ENCODE results near the gene RGS6.

The RGS6 gene

DNA sequence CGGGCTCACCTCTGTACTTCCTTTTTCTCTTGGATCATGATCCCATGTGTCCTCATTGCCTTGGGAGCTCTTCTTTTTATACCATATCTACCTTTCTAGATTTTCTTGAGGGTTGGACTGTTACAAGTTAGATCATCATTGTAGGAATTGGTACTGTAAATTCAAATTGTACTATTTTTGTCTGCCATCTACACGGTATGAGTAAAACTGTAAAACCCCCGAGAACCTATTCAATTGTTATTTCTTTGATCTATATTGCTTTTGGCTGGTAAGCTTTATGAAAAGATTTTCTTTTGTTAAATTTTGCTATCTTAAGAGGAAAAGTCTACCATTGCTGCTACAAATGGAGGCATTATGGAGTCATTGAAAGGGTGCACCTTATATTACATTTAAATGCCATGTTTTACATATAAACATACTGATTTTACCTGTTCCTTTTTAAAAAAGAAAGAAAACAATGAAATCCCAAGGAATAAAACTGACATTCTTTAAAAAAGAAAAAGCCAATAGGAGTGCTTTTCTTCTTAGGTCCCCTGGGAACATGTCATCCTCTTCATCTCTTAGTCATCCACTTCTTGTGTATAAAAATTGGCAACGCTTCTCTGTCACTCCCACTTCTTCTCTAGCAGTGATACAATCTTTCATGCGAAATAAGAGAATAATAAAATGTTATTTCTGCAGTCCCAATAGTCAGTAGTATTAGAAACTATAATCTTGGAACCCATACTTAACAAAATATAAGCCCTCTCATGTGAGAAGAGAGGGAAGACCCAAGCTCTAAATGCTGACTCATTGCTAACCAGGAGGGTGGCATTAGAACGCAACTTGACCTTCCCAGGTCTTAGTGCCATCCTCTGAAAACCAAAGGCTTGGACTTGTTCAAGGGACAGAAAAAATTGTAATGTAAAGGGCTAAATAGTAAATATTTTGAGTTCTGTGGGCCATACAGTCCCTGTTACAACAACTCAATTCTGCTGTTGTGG is 20.4 kb downstream of the RGS6 start:
- no peak for DNase-seq

DNA sequence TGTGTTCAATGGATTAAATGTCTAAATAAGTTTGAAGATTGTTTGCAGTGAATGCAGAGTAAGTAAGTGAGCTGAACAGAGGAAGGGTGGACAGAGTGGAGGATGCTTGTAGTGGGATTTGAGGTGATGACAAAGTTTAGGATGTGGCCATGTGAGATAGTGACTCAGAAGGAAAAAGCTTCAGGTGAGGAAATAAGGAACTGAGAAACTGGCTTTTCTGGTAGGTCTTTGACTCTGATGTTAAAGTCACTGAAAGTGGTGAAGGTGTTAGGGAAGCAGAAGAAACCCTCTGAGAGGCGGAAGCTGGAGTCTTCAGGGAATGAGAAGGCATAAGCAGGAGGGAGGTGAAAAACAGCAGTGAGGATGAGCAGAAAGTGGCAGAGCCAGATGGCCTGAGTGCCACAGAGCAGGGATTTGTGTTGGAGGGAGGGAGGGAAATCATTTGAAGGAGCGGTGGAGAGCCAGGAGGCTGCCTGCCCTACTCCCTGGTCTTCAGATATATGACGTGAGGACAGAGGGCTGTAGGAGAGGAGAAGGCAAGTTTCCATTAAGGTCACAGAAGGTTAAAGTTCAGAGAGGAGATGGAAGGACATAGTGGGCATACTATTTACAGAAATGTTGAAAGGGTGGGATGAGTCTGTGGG is 24.8 kb downstream of the RGS6 start:
- DNase-seq: no peak

- no peak for DNase-seq
These were observed 26.8 kb downstream of the RGS6 start for GRCh38 chr14:71959055-71959454.

DNA sequence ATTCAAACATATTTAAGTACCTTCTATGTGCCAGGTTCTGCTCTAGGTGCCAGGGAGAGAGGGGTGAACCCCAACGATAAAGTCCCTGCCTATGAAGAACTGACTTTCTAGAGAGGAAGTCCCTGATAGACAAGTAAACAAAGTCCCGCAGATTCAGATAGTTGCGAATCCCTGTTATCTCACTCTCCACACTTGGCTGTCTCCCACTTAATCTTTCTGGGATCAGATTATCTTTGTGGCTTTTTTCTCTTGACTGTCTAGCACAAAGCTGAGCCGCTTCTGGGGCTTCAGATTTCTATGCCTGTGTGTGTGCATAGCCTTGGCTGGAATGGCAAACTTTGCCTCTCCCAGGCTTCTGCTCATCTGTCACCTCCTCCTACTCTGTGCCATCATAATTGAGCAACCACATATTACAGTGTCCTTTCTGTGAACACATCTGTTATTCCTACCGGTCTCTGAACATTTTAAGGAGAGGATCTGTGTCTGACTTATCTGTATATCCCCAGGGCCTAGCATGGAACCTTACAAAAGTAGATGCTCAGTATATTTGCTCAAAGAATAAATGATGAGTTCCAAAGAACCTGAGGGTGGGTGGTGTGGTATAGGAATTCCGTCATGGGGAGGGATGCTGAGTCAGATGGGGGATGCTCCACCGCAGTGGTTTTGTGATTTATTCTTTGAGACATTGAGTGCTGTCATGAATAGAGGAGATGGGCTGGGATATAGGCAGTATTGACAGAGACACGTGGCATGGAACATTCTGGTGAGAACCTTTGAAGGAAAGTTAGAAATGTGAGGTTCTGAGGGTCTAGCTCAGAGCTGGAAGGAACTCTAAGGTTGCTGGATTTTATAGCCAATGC is 28.5 kb downstream of the RGS6 start:
- no peak for DNase-seq

DNA sequence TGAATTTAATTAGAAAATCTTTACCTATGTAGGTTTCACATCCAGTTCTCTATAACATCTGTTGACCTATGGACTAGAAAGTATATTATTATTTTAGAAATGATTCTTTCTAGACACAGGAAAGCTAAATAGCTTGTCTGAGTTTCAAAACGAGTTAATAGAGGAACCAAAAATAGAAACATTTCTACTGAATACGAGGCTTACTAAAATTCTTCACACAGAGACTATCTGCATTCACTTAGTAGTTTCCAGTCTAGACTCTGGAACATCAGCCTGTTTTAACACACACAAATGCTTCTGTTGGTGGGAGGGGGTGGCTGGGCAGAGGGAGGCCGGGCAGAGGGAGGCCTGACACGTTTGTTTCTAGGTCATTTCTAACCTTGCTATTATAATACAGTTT is 29.7 kb downstream of the RGS6 start:
- no peak for DNase-seq

DNA sequence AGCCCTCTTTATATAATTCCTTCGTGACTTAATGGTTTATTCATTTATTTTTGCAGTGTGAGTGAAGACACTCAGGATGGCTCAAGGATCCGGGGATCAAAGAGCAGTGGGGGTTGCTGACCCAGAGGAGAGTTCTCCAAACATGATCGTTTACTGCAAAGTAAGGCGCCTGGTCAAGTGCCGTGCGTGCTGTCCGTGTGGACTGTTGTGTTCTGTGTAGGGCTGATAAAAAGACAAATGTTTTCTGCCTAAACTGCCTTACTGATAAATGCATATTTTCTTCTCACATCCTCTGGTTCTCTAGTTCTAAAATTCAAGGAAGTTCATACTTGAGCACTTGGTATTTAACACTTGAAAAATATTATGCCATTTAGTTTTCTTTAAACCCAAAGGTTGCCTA is 32.5 kb downstream of the RGS6 start:
- DNase-seq: no peak

- no peak for DNase-seq
These were observed 34.3 kb downstream of the RGS6 start for GRCh38 chr14:71966528-71966927.

- DNase-seq: no peak
These were observed 35.5 kb downstream of the RGS6 start for GRCh38 chr14:71967704-71968103.

GRCh38 chr14:71970272-71970671 is 38.0 kb downstream of the RGS6 start:
- DNase-seq: no peak

- DNase-seq: no peak
These were observed 53.4 kb downstream of the RGS6 start for GRCh38 chr14:71985538-71986189.

GRCh38 chr14:71988476-71988875 is 56.2 kb downstream of the RGS6 start:
- no peak for DNase-seq

GRCh38 chr14:71988939-71989338 is 56.7 kb downstream of the RGS6 start:
- no peak for DNase-seq

DNA sequence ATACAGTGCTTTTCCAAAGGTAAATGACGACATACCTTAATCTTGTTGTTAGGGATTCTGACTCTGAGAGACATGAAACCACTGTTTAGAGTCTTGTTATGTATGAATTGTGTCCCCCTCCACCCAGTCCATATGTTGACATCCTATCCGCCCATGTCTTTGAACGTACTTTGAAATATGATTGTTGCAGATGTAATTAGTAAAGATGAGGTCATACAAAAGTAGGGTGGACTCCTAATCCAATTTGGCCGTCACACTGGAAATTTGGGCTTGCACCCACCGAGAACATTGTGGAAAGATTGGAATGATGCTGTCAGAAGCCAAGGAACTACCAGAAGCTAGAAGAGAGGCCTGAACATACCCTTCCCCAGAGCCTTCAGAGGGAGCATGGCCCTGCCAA is 62.2 kb downstream of the RGS6 start:
- DNase-seq: no peak

DNA sequence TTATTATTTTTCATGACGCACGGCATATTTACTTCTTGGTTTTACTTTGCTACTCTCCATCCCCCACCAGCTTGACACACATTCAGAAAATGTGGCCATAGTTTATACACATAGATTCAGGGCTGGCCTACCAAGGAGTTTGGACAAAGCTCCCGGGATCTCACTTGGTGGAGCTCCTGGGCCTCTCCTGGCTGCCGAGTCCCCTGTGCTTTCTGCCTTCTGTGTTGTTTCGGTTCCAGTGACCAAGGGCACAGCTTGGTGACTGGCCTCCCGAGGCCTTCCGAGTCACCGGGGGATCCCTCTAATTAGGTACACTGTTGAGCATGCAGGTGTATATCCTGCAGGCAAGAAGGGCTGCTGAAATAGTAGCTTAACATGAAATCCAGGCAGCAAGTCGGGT is 63.5 kb downstream of the RGS6 start:
- no peak for DNase-seq

DNA sequence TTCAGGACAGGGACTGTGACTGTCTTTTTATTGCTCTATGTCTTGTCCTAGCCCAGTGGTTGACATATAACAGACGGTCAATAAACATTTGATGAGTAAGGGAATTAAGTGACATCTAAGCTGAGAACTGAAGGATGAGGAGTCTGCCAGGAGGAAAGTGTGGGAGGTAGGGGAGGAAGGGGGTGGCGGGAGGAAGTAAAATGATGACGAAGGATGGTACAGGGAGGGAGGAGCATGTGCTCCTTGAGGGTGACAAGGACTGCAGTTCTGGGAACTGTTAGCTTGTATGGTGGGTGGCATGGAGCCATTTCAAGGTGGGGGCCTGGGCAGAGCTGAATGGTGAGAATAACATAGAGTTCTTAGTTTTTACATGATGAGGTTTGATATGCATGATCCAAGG is 64.4 kb downstream of the RGS6 start:
- DNase-seq: no peak

GRCh38 chr14:72000907-72001306 is 68.7 kb downstream of the RGS6 start:
- no peak for DNase-seq

DNA sequence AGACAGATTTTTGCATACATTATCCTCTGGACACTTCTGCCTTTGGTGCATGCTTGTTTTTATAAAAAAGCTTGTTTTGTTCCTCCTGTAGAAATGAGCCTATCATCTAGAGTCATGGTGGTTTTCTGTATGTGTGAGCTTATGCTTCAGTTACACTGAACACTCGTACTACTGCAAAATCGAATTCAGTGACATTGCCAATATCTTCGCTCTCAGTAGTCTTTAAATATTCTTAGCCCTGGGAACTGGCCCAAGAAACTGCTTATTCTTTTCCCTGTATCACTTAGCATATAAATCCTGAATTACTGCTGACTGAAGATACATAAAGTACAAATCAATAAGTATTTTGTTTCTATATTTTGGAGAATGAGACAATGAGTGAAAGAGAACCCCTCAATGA is 70.5 kb downstream of the RGS6 start:
- no peak for DNase-seq

- no peak for DNase-seq
These were observed 76.4 kb downstream of the RGS6 start for GRCh38 chr14:72008666-72009065.

DNA sequence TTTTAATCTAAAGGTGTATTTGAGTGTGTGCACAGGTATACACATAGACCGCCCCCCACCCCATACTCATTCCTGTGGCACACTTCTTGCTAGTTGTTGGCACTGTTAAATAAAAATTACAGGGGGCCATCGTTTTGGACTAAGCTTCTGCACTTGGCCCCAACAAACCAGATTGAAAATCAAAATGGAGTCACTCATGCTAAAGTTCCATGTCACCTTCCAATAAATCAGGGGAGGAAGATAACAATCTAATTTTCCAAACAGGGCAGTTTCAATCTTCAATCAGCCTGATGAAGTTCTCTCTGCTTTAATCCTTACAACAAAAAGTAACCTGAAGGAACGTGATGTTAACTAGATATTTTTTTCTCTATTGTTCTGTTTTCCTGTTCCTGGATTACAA is 78.2 kb downstream of the RGS6 start:
- no peak for DNase-seq

DNA sequence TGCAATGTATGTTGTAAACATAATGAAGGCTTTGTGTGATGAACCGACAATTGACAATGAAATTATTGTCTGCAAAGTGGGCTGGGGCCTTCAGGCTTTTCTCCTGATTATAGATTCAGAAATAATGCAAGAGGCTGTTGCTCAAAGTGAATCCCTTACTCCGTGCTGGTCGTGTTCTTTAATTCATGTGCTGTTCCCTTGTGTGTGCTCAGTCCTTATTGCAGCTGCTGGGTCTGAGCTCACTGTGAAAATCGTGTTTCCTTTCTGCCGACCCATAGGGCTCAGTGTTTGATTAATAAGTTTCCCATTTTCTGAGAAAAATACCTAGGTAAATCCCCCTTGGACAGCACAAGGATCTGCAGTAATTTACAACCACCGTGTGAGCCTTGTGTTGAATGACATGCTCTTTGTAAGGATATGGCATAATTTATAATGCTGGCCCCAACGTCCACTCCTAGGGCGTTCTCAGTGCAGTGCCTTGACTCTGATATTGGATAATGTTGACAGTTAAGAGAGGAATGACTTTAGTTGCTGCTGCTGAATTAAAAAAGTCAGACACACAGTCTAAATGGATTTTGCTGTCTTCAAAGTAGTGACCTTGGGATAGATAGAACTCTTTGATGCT is 81.6 kb downstream of the RGS6 start:
- no peak for DNase-seq

- no peak for DNase-seq
These were observed 82.3 kb downstream of the RGS6 start for GRCh38 chr14:72014486-72014885.

- no peak for DNase-seq
These were observed 85.1 kb downstream of the RGS6 start for GRCh38 chr14:72017290-72017689.

All from stimulated activated CD4-positive, alpha-beta T cell treated with anti-CD3 and anti-CD28 coated beads, Interleukin-2, amount 100 ng/mL, for 48 hours (primary cell).